HG03045 (cell line): ENCODE measurements around the gene SCN1B.
"Not testable (repeated sequence)": the region's sequence is repeated elsewhere in the genome, so short reads cannot be mapped to it uniquely, and the experiment has no call there.

Experiments
- ATAC-seq: cut with Tn5 transposase; IDR thresholded peaks from one replicate; pipeline ENCODE4 v1.9.1; 2021; ENCODE audit warnings: mild to moderate bottlenecking, moderate library complexity; ENCODE audit not compliant: unreplicated experiment

The SCN1B gene

DNA sequence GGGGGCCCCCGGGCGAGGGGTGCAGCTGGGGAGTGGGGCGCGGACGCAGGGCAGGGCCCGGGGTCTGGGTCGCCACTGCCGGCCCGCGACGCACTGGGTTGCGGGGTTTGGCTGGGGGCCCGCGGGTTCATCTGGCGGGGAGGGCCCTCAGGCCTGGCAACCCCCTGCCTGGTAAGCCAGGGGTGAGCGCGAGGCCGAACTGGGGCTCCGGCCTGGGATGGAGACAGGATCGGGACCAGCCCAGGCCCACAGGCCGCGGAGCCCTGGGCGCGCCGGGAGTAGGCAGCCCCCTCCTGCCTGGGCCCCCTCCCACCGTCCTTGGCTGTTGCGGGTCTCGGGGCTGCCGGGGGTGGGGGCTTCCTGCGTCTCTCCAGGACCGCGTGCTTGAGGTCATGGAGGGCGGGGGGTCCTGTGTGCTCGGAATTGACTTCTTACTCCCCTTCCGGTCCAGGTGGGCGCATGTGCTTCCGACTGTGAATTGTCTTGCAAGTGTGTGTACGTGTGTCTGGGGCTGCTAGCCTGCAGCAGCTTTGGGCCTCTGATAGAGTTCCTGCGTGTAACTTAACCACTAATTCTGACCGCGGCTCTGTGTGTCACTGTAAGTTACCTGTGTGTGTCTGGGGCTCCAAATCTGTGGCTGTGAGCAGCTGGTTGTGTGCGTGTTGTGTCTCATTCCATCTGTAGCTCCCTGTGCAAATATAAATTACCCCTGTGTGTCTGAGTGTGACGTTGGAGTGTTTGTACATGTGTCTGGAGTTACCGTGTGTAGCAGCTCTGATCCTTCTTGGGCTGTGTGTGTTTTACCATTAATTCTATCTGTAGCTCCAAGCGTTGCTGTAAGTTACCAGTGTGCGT, 29.4 kb upstream of the SCN1B start:
- no peak for ATAC-seq

DNA sequence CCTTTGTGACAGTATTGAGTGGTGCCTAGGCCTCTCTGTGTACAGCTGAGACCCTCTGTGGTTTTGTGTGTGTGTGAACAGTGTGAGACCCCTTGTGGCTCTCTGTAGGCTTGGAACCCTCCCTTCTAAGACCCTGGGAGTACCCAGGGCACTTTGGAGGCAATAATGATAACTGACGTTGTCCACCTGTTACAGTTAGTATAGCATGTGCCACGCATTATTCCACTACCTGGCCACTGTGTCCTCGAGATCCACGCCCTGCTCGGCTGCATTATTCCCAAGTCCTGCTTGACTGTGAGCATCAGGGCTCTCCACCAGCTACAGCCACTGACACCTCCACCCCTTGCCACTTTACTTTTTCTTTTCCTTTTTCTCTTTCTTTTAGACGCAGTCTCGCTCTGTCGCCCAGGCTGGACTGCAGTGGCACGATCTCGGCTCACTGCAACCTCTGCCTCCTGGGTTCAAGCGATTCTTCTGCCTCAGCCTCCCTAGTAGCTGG, 28.2 kb upstream of the SCN1B start:
- no peak for ATAC-seq

DNA sequence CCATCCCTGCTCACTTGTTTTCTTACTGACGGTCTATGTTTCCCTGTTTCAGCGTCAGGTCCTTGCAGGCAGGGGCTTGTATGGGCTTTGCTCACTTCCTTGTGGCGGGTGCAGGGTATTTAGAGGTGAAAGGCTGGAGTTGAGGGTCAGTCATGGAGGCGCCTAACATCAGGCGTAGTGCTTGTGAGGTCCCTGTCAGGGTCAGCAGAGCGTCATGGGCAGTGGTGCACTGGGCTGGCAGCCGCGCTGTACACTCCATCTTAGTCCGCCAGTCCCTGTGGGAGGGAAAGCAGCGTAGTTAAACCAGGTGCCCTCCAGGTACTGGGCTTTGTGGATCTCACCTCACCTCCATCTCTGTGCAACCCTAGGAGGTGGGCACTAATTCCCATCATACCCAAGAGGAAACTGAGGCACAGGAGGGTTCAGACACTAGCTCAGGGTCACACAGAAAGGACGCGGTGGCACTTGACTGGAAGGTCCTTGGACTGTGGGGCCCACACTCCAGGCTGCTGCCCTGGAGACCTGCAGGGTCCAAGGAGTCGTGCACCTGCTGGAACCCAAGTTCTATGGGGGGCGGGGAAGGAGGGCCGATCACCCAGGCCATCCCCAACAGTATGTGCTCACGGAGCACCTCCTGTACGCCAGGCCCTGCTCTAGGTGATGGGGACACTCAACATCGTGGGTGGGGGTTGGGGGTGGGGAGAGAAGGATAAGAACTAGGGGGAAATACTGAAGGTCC, 25.6 kb upstream of the SCN1B start:
- ATAC-seq: no peak

DNA sequence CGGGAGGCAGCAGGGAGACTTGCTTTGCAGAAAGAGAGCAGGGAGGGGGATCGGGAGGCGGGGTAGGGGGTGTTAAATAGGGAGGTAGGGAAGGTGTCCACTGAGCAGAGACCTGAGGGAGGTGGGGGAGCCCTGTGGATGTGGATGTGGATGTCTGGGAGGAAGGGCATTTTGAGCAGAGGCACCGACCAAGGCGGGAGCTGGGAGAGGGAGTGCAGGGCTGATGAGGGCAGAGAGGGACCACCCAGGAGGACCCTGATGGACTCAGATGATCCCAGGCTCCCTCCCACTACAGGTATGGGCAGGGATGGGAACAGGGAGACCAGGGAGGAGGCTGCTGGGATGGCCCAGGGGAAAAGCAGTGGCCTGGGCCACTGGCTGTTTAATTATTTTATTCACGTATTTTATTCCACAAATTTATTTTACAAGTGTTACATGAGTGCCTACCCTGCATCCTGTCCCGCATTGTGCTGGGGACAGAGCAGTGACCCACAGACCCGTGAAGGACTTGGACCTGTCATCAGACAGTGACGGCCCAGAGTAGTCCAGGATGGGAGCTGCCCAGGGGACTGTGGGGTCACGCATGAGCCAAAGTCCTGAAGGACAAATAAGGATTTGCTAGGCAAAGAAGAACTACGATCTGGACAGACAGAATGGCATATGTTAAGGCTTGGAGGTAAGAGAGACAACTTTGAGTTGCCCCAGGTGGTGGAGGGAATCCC, 24.9 kb upstream of the SCN1B start:
- ATAC-seq: no peak

DNA sequence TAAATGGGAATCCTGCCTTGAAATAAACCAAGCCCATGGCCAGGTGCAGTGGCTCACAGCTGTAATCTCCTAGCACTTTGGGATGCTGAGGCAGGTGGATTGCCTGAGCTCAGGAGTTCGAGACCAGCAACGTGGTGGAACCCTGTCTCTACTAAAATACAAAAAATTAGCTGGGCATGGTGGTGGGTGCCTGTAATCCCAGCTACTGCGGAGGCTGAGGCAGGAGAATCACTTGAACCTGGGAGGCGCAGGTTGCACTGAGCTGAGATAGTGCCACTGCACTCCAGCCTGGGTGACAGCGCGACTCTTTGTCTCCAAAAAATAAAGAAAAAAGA, 24.3 kb upstream of the SCN1B start:
- ATAC-seq: not testable (repeated sequence)

DNA sequence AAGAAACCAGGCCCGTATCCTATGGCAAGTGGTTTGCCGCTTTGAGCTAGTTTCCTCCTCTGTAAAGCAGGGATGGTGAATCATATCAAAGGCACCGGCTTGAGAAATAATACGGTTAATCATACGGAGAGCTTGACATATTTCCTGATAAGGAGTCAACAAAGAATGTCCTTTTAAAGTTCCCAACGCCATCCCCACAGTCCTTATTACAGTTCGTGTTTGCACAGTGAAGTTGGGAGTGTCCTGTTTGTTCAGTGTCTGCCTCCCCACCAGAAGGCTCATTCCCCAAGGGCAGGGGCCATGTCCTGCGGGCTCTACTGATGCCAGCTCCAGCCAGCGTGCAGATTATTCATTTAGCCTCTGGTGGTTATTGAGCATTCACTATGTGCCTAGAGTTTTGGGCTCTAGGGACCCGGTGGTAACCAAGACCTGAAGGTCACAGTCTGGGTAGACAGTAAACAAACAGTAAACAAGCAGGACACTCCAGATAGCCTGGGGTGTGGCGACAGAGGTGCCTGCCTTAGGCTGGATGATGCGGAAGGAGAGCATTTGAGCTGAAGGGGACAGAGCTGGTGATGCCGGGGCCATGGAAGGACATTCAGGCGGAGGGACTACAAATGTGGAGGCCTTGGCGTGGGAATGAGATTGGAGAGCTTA, 23.8 kb upstream of the SCN1B start:
- ATAC-seq: no peak

DNA sequence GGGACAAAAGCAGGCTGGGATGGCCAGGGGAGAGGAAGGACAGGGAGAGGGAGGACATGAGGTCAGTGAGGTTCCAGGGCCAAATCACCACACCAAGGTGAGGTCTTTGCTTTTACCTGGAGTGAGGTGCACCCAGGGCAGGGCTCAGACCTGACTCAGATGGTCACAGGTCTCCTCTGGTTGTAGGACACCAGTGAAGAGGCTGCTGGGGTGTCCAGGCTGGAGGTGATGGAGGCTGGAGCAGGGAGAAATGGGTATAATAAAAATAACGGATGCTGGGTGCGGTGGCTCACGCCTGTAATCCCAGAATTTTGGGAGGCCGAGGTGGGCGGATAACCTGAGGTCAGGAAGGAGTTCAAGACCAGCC, 23.3 kb upstream of the SCN1B start:
- no peak for ATAC-seq

DNA sequence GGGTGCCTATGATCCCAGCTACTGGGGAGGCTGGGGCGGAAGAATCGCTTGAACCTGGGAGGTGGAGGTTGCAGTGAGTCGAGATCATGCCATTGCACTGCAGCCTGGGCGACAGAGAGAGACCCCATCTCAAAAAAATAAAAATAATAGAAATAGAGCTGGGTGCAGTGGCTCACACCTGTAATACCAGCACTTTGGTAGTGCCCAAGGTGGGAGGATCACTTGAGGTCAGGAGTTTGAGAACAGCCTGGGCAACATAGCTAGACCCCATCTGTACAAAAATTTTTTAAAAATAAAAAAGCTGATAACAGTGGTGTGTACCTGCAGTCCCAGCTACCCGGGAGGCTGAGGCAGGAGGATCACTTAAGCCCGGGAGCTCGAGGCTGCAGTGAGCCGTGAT, 22.8 kb upstream of the SCN1B start:
- ATAC-seq: not testable (repeated sequence)

DNA sequence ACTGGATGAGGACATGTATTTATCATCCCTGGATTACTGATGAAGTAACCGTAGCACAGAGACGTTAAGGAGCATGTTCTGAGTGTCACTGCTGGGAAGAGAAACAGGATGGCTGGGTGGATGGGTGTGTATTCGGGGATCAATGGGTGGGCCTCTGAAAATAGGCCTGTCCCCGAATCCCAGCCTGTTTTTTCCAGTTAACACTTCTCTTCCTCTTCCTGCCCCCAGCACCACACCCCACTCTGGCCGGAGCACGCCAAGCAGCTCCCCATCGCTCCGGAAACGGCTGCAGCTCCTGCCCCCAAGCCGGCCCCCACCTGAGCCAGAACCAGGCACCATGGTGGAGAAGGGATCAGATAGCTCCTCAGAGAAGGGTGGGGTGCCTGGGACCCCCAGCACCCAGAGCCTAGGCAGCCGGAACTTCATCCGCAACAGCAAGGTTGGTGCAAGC, 21.4 kb upstream of the SCN1B start:
- no peak for ATAC-seq

DNA sequence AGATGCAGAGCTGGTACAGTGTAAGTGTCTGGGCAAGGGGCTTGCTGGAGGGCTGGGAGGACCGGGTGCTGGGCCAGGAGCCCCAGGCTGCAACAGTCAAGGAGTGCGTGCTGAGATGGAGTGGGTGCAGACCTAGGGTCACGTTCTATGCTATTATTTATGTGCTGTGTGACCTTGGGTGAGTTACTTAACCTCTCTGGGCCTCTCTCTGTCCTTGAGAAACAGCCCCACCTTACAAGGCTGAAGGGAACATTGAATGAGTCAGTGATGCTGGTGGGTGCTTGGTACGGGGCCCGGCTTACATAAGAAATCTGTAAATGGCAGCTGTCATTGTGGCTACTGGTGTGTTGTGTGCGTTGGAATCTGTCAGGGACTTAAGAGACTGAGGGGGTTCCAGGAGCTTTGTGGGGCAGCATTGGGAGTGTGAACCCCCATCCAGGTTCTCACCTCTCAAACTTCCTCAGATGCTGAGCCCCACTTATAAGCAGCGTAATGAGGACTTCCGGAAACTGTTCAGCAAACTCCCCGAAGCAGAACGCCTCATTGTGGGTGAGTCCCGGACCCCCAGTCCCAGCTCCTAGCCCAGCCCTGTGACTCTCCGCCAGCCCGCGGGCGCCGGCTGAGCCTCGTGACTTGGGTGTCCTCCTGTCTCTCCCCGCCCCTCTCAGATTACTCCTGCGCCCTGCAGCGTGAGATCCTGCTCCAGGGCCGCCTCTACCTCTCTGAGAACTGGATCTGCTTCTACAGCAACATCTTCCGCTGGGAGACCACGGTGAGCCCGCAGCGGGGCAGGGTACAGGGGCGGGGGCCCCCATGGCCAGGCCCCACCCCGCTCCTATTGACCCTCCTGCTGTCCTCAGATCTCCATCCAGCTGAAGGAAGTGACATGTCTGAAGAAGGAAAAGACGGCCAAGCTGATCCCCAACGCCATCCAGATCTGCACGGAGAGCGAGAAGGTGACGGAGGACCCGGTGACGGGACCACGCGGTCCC, 20.6 kb upstream of the SCN1B start:
- ATAC-seq: no peak

DNA sequence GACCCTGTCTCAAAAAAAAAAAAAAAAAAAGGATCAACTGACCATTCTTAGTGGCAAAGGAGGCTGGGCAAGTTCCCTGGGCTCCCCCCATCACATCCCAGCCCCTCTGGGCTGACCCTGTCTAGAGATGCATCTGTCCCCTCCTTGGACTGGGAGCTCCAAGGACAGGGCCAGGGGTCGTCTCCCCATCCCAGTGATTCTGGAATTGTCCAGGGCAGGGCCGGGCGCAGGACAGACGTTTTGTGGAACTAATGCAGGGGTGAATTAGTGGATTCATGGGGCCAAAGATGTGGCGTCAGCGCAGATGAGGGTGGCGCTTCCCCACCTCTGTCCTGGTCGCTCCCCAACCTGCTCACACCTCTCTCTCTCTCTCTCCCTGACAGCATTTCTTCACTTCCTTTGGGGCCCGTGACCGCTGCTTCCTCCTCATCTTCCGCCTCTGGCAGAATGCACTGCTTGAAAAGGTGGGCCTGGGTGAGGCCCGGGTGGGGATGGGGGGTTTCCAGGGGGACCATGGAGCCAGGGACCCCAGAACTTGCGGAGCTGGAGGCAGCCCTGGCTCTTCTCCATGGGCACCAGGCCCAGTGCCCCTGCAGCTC, 19.1 kb upstream of the SCN1B start:
- ATAC-seq: no peak

DNA sequence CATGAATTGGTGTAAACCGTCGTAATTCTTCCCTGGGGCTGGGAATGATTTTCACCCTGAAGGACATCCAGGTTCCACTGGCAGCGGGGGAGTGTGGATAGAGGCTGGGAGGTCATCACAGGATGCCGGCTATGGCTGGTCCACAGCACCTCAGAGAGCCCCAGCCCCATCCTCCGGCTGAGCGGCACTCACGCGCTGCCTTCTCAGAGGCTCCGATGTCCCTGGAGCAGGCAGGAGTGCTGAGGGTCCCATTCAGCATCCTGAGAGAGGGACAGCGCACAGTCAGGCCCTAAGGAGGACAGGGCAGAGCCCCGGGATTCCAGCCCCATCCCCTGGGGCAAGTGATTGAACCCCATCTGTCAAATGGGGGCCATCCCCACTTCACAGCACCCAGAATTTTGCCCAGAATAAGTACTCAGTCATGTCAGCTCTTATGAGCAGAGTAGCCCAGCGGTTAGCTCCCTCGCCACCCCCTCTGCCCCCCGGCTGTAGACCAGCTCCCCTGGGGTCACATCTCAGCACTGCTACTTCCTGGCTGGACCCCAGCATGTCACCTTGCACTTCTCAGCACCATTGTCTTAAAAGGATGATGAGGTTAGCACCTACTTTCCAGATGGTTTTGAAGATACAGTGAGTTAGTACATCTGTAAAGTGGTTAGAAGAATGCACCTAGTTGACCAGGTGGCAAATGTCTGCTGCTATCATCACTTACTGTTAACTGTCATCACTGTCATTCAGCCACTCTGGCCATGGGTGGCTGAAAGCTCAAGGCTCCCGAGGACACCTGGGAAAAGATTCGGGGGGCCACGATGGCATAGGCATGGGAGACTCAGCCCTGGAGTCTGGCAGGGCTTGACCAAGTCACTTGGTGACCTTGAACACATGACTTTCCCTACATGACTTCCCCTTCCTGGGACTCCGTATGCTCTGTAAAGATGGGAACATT, 18.3 kb upstream of the SCN1B start:
- ATAC-seq: no peak

DNA sequence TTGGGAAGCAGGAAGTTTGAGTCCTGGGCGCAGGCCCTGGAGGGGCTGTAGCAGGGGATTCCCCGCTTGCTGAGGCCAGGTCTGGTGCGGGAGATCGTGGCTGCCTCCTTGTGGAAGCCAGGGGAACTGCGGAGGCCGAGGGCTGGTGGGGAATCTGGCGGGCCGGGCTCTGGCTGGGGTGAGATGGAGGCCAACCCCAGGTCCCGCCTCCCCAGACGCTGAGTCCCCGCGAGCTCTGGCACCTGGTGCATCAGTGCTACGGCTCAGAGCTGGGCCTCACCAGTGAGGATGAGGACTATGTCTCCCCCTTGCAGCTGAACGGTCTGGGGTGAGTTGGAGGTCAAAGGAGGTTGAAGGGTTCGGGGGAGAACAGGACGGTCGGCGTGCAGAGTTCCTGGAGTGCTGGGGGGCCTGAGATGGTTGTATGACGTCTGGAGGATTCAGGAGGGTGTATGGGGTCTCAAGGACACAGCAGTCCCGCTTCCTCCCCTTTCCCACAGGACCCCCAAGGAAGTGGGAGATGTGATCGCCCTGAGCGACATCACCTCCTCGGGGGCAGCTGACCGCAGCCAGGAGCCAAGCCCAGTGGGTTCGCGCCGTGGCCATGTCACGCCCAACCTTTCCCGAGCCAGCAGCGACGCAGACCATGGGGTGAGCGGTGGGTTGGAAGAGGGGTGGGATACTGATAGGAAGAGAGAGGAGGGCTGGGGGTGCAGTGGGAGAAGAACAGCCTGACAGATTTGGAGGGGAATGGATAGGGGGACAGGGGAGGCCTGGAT, 17.0 kb upstream of the SCN1B start:
- ATAC-seq: no peak

DNA sequence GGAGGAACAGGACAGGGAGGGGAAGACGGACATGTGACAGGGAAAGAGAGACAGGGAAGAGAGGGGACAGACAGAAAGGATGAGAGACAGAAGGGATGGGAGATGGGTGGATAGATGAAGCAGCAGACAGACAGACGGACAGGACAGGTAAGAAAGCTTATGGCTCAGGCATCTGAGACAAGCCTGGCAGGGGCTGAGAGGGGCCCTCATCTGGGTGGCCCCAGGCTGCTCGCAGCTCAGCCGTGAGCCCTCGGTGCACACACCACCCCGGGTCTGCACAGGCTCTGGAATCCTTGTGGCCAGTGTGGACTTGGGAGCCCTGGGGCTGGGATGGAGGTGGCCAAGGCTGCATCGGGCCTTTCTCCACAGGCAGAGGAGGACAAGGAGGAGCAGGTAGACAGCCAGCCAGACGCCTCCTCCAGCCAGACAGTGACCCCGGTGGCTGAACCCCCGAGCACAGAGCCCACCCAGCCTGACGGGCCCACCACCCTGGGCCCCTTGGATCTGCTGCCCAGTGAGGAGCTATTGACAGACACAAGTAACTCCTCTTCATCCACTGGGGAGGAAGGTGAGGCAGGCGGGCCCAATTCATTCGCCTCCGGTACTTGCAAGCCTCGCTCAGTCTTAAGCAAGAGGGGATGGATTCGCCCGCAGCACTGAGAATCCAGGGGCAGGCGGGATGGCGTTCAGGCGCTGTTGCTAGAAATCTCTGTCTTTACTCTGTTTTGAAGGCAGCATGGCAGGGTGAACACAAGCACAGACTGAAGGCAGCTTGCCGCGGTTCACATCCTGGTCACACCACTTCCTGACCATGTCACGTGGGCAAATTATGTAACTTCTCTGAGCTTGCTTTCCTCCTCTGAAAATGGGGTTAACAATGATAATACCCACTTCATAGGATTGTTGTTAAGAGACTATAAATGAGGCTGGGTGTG, 16.2 kb upstream of the SCN1B start:
- no peak for ATAC-seq

DNA sequence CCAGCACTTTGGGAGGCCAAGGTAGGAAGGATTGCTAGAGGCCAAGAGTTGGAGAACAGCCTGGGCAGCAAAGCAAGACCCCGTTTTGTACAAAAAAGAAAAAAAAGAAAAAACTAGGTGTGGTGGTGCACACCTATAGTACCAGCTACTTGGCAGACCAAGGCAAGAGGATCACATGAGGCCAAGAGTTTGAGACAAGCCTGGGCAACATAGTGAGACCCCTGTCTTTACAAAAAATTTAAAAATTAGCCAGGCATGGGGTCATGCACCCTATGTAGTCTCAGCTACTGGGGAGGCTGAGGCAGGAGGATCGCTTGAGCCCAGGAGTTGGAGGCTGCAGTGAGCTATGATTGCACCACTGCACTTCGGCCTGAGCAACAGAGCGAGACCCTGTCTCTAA, 15.5 kb upstream of the SCN1B start:
- not testable (repeated sequence) for ATAC-seq

DNA sequence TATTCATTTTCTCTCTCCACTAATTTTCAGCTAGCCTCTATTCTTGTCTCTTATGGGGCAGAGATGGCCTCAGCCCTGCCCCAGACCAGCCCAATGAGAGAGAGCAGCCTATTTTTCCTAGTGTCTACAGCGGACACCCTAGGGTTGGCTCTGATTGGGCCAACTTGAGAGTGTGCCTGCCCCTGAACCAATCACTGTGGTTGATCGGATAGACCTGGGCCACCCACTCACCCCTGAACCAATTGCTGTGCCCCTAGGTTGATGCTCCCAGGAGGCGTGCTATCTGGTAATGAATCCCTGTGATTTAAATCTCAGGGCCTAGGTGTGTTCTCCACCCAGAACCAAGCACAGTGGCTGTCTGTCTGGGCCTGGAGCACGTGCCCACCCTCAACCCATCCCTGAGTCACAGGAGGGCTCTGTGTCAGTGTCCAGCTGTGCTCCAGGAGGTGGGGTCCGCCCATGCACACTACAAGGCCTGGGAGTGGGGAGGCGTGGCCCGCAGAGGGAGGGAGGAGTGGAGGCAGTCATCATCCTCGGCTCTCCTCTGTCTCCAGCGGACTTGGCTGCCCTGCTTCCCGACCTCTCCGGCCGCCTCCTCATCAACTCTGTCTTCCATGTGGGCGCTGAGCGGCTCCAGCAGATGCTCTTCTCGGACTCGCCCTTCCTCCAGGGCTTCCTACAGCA, 14.9 kb upstream of the SCN1B start:
- no peak for ATAC-seq
